H1 (cell line): Measurements from ENCODE around the gene CFAP54. TPM values are rescaled to one million over a fixed set of nuclear protein-coding genes. Genes with fewer than 3 reads are reported as not detected.

Experiments used
- CTCF ChIA-PET: fragments of 300-600 bp; sonication (Branson Sonifier 250); formaldehyde crosslinking; loops from one replicate; lab custom pipeline; 2021; ENCODE audit not compliant: partially characterized antibody; lab: Charles Lee
- POLR2A ChIA-PET: fragments of 300-600 bp; sonication (Branson Sonifier 250); formaldehyde crosslinking; loops from one replicate; lab custom pipeline; 2021; ENCODE audit warnings: inconsistent platforms; ENCODE audit not compliant: partially characterized antibody; lab: Charles Lee
- DNase-seq, 2 experiments: peaks; one replicate each; pipeline versions ENCODE4 v3.0.0 to v3.0.0-alpha.2; 2010 to 2022; ENCODE audit warnings: low spot score in 2 of 2, low read depth in 1 of 2, mixed read lengths in 1 of 2
- FAIRE-seq: peaks from 2 replicates; lab custom pipeline; 2011; peaks lifted over from hg19 to GRCh38; lab: Jason Lieb, UNC
- H2AFZ ChIP-seq: 2 replicates; pipeline ENCODE4 v1.8.1; 2012; ENCODE audit warnings: low read length, inconsistent platforms
- H2AK5ac ChIP-seq: 2 replicates; pipeline ENCODE4 v1.6.1; 2013; ENCODE audit warnings: low read depth, low read length
- H2BK120ac ChIP-seq: replicated peaks from 2 replicates; pipeline ENCODE3; 2013; ENCODE audit warnings: low read depth, low read length, inconsistent platforms
- H2BK12ac ChIP-seq: 2 replicates; pipeline ENCODE4 v1.6.1; 2013; ENCODE audit warnings: low read depth, low read length
- H2BK15ac ChIP-seq: 2 replicates; pipeline ENCODE4 v1.6.1; 2013; ENCODE audit warnings: low read length
- H2BK20ac ChIP-seq: 2 replicates; pipeline ENCODE4 v1.6.1; 2013; ENCODE audit warnings: low read length
- H2BK5ac ChIP-seq: 2 replicates; pipeline ENCODE4 v1.6.1; 2013; ENCODE audit warnings: low read depth, low read length
- H3K14ac ChIP-seq: 2 replicates; pipeline ENCODE4 v1.6.1; 2013; ENCODE audit warnings: inconsistent platforms; ENCODE audit not compliant: insufficient read length
- H3K18ac ChIP-seq: 2 replicates; pipeline ENCODE4 v1.6.1; 2013; ENCODE audit warnings: low read length; ENCODE audit errors: extremely low read depth
- H3K23ac ChIP-seq: 2 replicates; pipeline ENCODE4 v1.6.1; 2013; ENCODE audit warnings: inconsistent platforms; ENCODE audit not compliant: insufficient read length
- H3K23me2 ChIP-seq: 2 replicates; pipeline ENCODE4 v1.6.1; 2013; ENCODE audit warnings: low read depth, low read length
- H3K27ac ChIP-seq: 2 replicates; pipeline ENCODE4 v1.6.1; 2011; ENCODE audit warnings: low read depth, low read length, inconsistent platforms
- H3K27me3 ChIP-seq, 4 experiments: replicated peaks in 1 of 4; 1 replicate in 1 of 4; 2 replicates in 3 of 4; pipeline versions ENCODE4 v1.6.1 to v1.8.1; 2011 to 2013; ENCODE audit warnings: low read length in 3 of 4, mild to moderate bottlenecking in 3 of 4, inconsistent platforms in 2 of 4, mixed read lengths in 2 of 4, moderate library complexity in 1 of 4; ENCODE audit not compliant: control insufficient read depth in 3 of 4, insufficient read depth in 3 of 4; ENCODE audit errors: extremely low read depth in 1 of 4
- H3K36me3 ChIP-seq, 4 experiments: 2 replicates each; pipeline versions ENCODE4 v1.6.1 to v1.8.1; 2011 to 2013; ENCODE audit warnings: mild to moderate bottlenecking in 4 of 4, low read length in 3 of 4, moderate library complexity in 2 of 4, control low read depth in 1 of 4, inconsistent platforms in 1 of 4; ENCODE audit not compliant: insufficient read depth in 4 of 4, control insufficient read depth in 2 of 4
- H3K4ac ChIP-seq: replicated peaks from 2 replicates; pipeline ENCODE3; 2013; ENCODE audit warnings: low read length, low read depth, mixed read lengths, inconsistent platforms; ENCODE audit not compliant: insufficient read length
- H3K4me1 ChIP-seq, 4 experiments: replicated peaks in 1 of 4; 1 replicate in 1 of 4; 2 replicates in 3 of 4; pipeline versions ENCODE4 v1.6.1 to v1.8.1; 2011 to 2013; ENCODE audit warnings: low read length in 3 of 4, inconsistent platforms in 2 of 4, mixed read lengths in 1 of 4; ENCODE audit not compliant: insufficient read depth in 4 of 4, control insufficient read depth in 3 of 4
- H3K4me2 ChIP-seq, 2 experiments: 2 replicates each; pipeline versions ENCODE4 v1.6.1 to v1.8.1; 2011 to 2013; ENCODE audit warnings: low read depth in 2 of 2, low read length in 2 of 2, control low read depth in 1 of 2, inconsistent platforms in 1 of 2, mild to moderate bottlenecking in 1 of 2; ENCODE audit not compliant: insufficient read depth in 1 of 2
- H3K4me3 ChIP-seq, 4 experiments: fragments of 200-600, 300-600 bp in 1 of 4; sonication (generic), shearing (Covaris generic), sonication (Bioruptor Twin) in 1 of 4; 2 replicates each; pipeline versions ENCODE4 v1.5.1 to v1.8.1; 2011 to 2016; ENCODE audit warnings: low read length in 4 of 4, low read depth in 3 of 4, control low read depth in 2 of 4, inconsistent platforms in 2 of 4, mild to moderate bottlenecking in 2 of 4, mixed read lengths in 1 of 4, moderate library complexity in 1 of 4; ENCODE audit not compliant: insufficient read depth in 2 of 4; ENCODE audit errors: extremely low read depth in 1 of 4
- H3K56ac ChIP-seq: replicated peaks from 2 replicates; pipeline ENCODE3; 2013; ENCODE audit warnings: low read depth, mild to moderate bottlenecking, mixed read lengths, low read length, inconsistent platforms; ENCODE audit not compliant: insufficient read length
- H3K79me1 ChIP-seq: 2 replicates; pipeline ENCODE4 v1.6.1; 2013; ENCODE audit warnings: low read depth, low read length, control low read depth
- H3K79me2 ChIP-seq, 2 experiments: 2 replicates each; pipeline versions ENCODE4 v1.6.1 to v1.8.1; 2012 to 2013; ENCODE audit warnings: low read length in 2 of 2, mild to moderate bottlenecking in 2 of 2, inconsistent platforms in 1 of 2; ENCODE audit not compliant: insufficient read depth in 2 of 2, control insufficient read depth in 1 of 2
- H3K9ac ChIP-seq, 4 experiments: replicated peaks in 1 of 4; 1 replicate in 1 of 4; 2 replicates in 3 of 4; pipeline versions ENCODE4 v1.6.1 to v1.8.1; 2011 to 2013; ENCODE audit warnings: low read depth in 3 of 4, low read length in 3 of 4, control low read depth in 2 of 4, mild to moderate bottlenecking in 2 of 4, moderate library complexity in 2 of 4, inconsistent platforms in 1 of 4; ENCODE audit errors: extremely low read depth in 1 of 4
- H3K9me3 ChIP-seq, 2 experiments: 2 replicates each; pipeline versions ENCODE4 v1.6.1 to v1.8.1; 2012 to 2013; ENCODE audit warnings: mild to moderate bottlenecking in 2 of 2, moderate library complexity in 2 of 2, control low read depth in 1 of 2, inconsistent platforms in 1 of 2, low read depth in 1 of 2, low read length in 1 of 2, mixed read lengths in 1 of 2; ENCODE audit not compliant: insufficient read depth in 2 of 2
- H4K20me1 ChIP-seq, 2 experiments: replicated peaks in 1 of 2; 2 replicates each; pipeline versions ENCODE3 to v1.8.1; 2011 to 2013; ENCODE audit warnings: inconsistent platforms in 2 of 2, low read length in 2 of 2, mild to moderate bottlenecking in 1 of 2; ENCODE audit not compliant: insufficient read depth in 2 of 2, control insufficient read depth in 1 of 2
- H4K5ac ChIP-seq: 2 replicates; pipeline ENCODE4 v1.6.1; 2013; ENCODE audit warnings: low read length, low read depth, mixed read lengths, inconsistent platforms; ENCODE audit not compliant: insufficient read length
- H4K8ac ChIP-seq: 2 replicates; pipeline ENCODE4 v1.8.0; 2013; ENCODE audit warnings: mild to moderate bottlenecking, moderate library complexity, low read length, inconsistent platforms; ENCODE audit not compliant: insufficient read depth; ENCODE audit errors: extremely low read depth
- H4K91ac ChIP-seq: replicated peaks from 2 replicates; pipeline ENCODE3; 2013; ENCODE audit warnings: low read length, mixed read lengths, inconsistent platforms; ENCODE audit not compliant: insufficient read length
- MAFK ChIP-seq: IDR thresholded peaks from 2 replicates; pipeline ENCODE4 v1.6.1; 2012; ENCODE audit warnings: low read depth, mild to moderate bottlenecking, improper control_type of control experiment, low read length
- RAD21 ChIP-seq, 2 experiments: IDR thresholded peaks in 1 of 2; conservative IDR thresholded peaks in 1 of 2; 2 replicates each; pipeline ENCODE4 v1.6.1; 2011; ENCODE audit warnings: low read depth in 2 of 2, low read length in 2 of 2, improper control_type of control experiment in 1 of 2, inconsistent platforms in 1 of 2, mild to moderate bottlenecking in 1 of 2, moderate library complexity in 1 of 2
- TBP ChIP-seq: IDR thresholded peaks from 2 replicates; pipeline ENCODE4 v1.6.1; 2011; ENCODE audit warnings: low read depth, low read length, improper control_type of control experiment
- WGBS, 2 experiments: shearing (Covaris generic) in 1 of 2; methylation state at CpG; one replicate each; pipeline versions ENCODE4 v1.1.6 to v1.1.7; 2013 to 2015; ENCODE audit warnings: low lambda C conversion rate in 2 of 2, mixed read lengths in 2 of 2, inconsistent platforms in 1 of 2, low coverage in 1 of 2, missing lambda C conversion rate in 1 of 2; ENCODE audit not compliant: insufficient replicate concordance in 2 of 2, insufficient coverage in 1 of 2, insufficient read length in 1 of 2; ENCODE audit errors: extremely low coverage in 1 of 2, missing lambda C conversion rate in 1 of 2; 5-methylcytosine and 5-hydroxymethylcytosine counted together
- polyA plus RNA-seq, 7 experiments: library from polyadenylated mRNA; depleted of rRNA in 3 of 7; stranded (reverse) in 5 of 7; unstranded in 2 of 7; fragments of >200 nt in 5 of 7; fragments of 200-250 nt in 2 of 7; gene quantifications; 1 replicate in 5 of 7; 2 replicates in 1 of 7; 4 replicates in 1 of 7; pipeline versions ENCODE4 v1.2.1 to v1.2.3, GENCODE V29; 2011 to 2013; ENCODE audit warnings: missing spikeins in 2 of 7, mixed read lengths in 2 of 7
- total RNA-seq: library from RNA; stranded (reverse); fragmentation: NEBNext Ultra II Directional; extraction: Animal tissue kit (Norgen Biotek cat#: 25700); gene quantifications from 2 replicates; pipeline ENCODE4 v1.2.1, GENCODE V29; 2021

CFAP54 gene
- total and polyA plus RNA-seq, 2 of the 8 experiments (the other 6 are each of a cell fraction or from before 2014, with no cell fraction given) = 0.17 to 0.33 TPM

- Histone ChIP-seq H3K4ac (no peak overlapping the region), H4K5ac (no peak overlapping the region), H4K91ac (no peak overlapping the region), H3K79me1 (no peaks in the 10 kb centered on the region), H4K8ac (no peak overlapping the region), H2BK120ac (no peak overlapping the region), H3K23me2 (no peaks in the 10 kb centered on the region), H3K27ac (no peak overlapping the region), H3K23ac (no peak overlapping the region), H3K27me3 (no peaks in the 10 kb centered on the region), H2BK20ac (no peak overlapping the region), H2BK12ac (no peak overlapping the region), H4K20me1 (no peaks in the 10 kb centered on the region), H3K79me2 (no peaks in the 10 kb centered on the region), H3K36me3 (no peaks in the 10 kb centered on the region), H3K4me3 (no peak overlapping the region), H3K4me2 (no peak overlapping the region), H3K9me3 (no peaks in the 10 kb centered on the region), H2BK15ac (no peak overlapping the region), H3K18ac (no peak overlapping the region), H3K4me1 (no peaks in the 10 kb centered on the region), H3K56ac (no peak overlapping the region), H2BK5ac (no peak overlapping the region), H2AK5ac (no peak overlapping the region), H2AFZ (peak overlapping the region; percentile 11; the same call in 1 of the 2 replicates), H3K14ac (no peak overlapping the region), H3K9ac (no peak overlapping the region)
- ChIA-PET CTCF (no interaction called here), POLR2A (no interaction called here)
- TF ChIP-seq TBP (no peak), MAFK (peak; percentile 89), RAD21 (IDR thresholded peaks at IDR 0.05 in 1 of 2, conservative IDR thresholded peaks at IDR 0.05 in 1 of 2; ENCODE audit: low read depth in 2 of 2, low read length in 2 of 2) (0 out of 4 replicates have a peak, but pooled peaks of 1 of the 2 experiments have one; percentile 3)
- FAIRE-seq = no peak
- no peak for DNase-seq
- 90% methylated on average over 2 of the region's 2 CpGs; no CpG with 5 or more reads in 1 of the 2 experiments for WGBS, 2 experiments
Measured at GRCh38 chr12:96780330-96780729, 291.0 kb downstream of the CFAP54 start.
